ENCODE measurements around the gene HNF1B. TPM values are rescaled to one million over a fixed set of nuclear protein-coding genes. Genes with fewer than 3 reads are reported as not detected.

The HNF1B gene
- total and polyA plus RNA-seq, 4 donors: 1.6 to 5.7 (median 4.5) TPM

DNA sequence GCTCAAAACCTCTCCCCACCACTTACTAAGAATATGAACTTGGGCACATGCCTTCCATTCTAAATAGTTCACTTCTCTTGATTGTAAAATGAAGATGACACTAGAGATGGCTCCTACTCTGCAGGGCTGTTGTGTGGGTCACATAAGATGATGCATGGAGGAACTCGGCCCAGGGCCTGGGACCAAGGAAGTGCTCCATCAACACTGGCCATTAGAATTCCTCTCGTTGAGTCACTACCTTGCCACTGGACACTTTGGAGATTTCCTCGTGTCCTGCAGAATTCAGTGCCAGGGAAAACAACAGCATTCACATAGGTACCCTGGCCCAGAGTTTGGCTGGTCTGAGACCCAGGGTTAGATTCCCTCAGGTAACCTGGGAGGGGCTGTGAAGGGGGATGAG lies 18.6 kb downstream of the HNF1B start (continued):
- no peak for TF ChIP-seq RAD21 (IDR thresholded peaks at IDR 0.05)

DNA sequence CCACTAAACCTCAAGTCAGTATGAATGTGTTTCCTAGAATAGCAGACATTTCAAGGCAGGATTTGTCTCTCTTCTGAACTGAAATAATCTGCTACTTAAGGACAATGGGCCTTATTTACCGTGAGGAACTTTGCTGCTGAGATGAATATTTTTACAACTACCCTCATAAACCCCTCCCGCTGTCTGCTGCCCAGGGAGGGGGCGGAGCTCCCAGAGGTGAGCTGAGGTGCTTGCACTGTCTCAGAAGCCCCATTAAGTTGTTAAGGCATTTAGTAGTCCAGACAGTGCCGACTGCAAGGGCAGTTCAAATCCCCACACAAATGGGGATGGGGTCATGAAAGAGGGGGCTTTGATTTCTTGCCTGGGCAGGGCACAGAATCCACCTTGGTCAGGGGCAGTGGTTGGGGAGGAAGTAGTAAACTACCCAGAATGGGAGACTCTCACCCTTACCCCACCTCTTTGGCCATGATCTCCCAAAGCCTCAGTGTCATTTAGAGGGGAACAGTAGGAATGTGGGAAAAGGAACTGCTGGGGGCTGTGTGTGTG lies 19.2 kb downstream of the HNF1B start:
- no peak for DNase-seq (ENCODE audit: low spot score)
- Histone ChIP-seq H3K27me3 (ENCODE audit: control insufficient read depth in 4 of 4, insufficient read depth in 4 of 4, low read length in 3 of 4) (no peaks in the 10 kb centered on the region), H3K4me3 (ENCODE audit: low read depth in 1 of 3, low read length in 3 of 3) (no peak overlapping the region), H3K4me1 (ENCODE audit: control insufficient read depth in 4 of 4, insufficient read depth in 4 of 4, low read length in 3 of 4) (peaks cover 0 to 1% (median 0%) of the 10 kb centered on the region in 4 donors), H3K27ac (ENCODE audit: low read depth in 1 of 2, low read length in 2 of 2) (no peak overlapping the region), H3K9me3 (ENCODE audit: control insufficient read depth in 4 of 4, low read length in 3 of 4) (no peaks in the 10 kb centered on the region), H3K36me3 (ENCODE audit: control insufficient read depth in 4 of 4, insufficient read depth in 3 of 4, low read depth in 1 of 4, low read length in 3 of 4) (peaks cover 0 to 17% (median 3%) of the 10 kb centered on the region in 4 donors), H3K9ac (ENCODE audit: low read depth in 1 of 2, low read length in 2 of 2) (no peak overlapping the region)
- 79% methylated on average over 4 of the region's 4 CpGs for WGBS
- TF ChIP-seq NR2F2 (IDR thresholded peaks at IDR 0.05): no peak
- no peak for TF ChIP-seq GABPA (IDR thresholded peaks at IDR 0.05 in 1 of 2, conservative IDR thresholded peaks at IDR 0.05 in 1 of 2)
- no peak for TF ChIP-seq FOXA2 (IDR thresholded peaks at IDR 0.05)
- TF ChIP-seq, protein P1, sequence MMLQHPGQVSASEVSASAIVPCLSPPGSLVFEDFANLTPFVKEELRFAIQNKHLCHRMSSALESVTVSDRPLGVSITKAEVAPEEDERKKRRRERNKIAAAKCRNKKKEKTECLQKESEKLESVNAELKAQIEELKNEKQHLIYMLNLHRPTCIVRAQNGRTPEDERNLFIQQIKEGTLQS (IDR thresholded peaks at IDR 0.05): no peak
- TF ChIP-seq, protein P2, sequence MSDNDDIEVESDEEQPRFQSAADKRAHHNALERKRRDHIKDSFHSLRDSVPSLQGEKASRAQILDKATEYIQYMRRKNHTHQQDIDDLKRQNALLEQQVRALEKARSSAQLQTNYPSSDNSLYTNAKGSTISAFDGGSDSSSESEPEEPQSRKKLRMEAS (IDR thresholded peaks at IDR 0.05): no peak
- TF ChIP-seq EGR1 (IDR thresholded peaks at IDR 0.05; ENCODE audit: low read depth in 2 of 2): no peak
- no peak for TF ChIP-seq JUND (IDR thresholded peaks at IDR 0.05)
- no peak for TF ChIP-seq HNF4A (conservative IDR thresholded peaks at IDR 0.05)
- no peak for TF ChIP-seq RAD21 (IDR thresholded peaks at IDR 0.05)
- TF ChIP-seq FOXA1 (IDR thresholded peaks at IDR 0.05): no peak
- TF ChIP-seq, protein P3, sequence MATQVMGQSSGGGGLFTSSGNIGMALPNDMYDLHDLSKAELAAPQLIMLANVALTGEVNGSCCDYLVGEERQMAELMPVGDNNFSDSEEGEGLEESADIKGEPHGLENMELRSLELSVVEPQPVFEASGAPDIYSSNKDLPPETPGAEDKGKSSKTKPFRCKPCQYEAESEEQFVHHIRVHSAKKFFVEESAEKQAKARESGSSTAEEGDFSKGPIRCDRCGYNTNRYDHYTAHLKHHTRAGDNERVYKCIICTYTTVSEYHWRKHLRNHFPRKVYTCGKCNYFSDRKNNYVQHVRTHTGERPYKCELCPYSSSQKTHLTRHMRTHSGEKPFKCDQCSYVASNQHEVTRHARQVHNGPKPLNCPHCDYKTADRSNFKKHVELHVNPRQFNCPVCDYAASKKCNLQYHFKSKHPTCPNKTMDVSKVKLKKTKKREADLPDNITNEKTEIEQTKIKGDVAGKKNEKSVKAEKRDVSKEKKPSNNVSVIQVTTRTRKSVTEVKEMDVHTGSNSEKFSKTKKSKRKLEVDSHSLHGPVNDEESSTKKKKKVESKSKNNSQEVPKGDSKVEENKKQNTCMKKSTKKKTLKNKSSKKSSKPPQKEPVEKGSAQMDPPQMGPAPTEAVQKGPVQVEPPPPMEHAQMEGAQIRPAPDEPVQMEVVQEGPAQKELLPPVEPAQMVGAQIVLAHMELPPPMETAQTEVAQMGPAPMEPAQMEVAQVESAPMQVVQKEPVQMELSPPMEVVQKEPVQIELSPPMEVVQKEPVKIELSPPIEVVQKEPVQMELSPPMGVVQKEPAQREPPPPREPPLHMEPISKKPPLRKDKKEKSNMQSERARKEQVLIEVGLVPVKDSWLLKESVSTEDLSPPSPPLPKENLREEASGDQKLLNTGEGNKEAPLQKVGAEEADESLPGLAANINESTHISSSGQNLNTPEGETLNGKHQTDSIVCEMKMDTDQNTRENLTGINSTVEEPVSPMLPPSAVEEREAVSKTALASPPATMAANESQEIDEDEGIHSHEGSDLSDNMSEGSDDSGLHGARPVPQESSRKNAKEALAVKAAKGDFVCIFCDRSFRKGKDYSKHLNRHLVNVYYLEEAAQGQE (IDR thresholded peaks at IDR 0.05): no peak
- TF ChIP-seq SP1 (IDR thresholded peaks at IDR 0.05): no peak
- no peak for TF ChIP-seq YY1 (IDR thresholded peaks at IDR 0.05)
- TF ChIP-seq RXRA (IDR thresholded peaks at IDR 0.05): no peak
- no peak for TF ChIP-seq HNF4G (IDR thresholded peaks at IDR 0.05)
- TF ChIP-seq, protein P4, sequence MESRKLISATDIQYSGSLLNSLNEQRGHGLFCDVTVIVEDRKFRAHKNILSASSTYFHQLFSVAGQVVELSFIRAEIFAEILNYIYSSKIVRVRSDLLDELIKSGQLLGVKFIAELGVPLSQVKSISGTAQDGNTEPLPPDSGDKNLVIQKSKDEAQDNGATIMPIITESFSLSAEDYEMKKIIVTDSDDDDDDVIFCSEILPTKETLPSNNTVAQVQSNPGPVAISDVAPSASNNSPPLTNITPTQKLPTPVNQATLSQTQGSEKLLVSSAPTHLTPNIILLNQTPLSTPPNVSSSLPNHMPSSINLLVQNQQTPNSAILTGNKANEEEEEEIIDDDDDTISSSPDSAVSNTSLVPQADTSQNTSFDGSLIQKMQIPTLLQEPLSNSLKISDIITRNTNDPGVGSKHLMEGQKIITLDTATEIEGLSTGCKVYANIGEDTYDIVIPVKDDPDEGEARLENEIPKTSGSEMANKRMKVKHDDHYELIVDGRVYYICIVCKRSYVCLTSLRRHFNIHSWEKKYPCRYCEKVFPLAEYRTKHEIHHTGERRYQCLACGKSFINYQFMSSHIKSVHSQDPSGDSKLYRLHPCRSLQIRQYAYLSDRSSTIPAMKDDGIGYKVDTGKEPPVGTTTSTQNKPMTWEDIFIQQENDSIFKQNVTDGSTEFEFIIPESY (IDR thresholded peaks at IDR 0.05): no peak
